ENCODE results near the gene GALNT2. TPM values are rescaled to one million over a fixed set of nuclear protein-coding genes. Genes with fewer than 3 reads are reported as not detected.

GALNT2 gene
- total RNA-seq, 1 donor, result 17.2 TPM

DNA sequence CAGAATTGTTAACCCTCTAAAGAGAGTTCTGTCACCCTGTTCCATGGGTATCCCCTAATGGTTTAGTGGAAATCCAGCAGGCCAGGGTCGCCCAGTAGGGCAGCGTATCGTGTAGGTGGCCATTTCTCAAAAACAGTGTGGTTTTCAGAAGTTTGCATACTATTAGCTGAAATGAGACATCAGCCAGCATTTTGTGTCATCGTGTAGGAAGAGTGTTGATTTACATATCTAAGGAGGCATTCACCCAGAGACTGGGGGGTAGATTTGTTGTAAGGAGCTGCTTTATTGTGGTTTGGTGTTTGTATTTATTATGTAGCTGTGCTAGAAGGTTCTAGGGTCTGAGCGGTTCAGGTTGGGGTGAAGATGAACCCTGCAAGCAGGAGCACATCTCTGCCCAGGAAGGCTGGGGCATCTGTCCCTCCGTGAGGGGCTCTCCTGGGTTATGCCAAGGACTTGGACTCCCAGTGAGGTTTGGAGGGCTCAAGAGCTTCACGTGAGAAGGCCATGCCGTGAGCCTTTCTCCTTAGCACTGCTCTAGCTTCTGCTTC lies 184.7 kb downstream of the GALNT2 start:
- Histone ChIP-seq H3K9me3 (ENCODE audit: low read depth, low read length) (no peaks in the 10 kb centered on the region), H3K4me1 (ENCODE audit: insufficient read depth, low read length) (no peaks in the 10 kb centered on the region), H3K27me3 (ENCODE audit: insufficient read depth, low read length) (no peaks in the 10 kb centered on the region), H3K4me3 (ENCODE audit: low read length) (no peak overlapping the region)

DNA sequence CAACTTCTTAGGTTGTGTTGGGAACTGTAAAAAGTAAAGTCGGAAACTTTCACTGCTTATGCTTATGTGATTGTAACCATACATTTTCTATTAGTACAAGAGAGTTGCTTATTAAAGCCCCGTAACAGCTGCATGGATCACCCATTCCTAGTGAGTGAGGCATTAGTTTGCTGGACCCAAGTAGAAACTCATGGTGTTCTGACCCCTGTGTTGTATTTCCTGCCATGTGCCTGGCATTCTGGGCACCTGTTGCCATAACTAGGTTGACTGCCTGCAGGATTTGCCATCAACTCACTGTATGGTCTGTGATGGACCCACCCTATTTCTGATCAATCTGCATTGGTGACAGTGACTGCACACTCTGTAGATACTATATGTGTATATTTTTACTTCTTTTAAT lies 186.1 kb downstream of the GALNT2 start:
- Histone ChIP-seq H3K4me3 (ENCODE audit: low read length) (no peak overlapping the region), H3K27me3 (ENCODE audit: insufficient read depth, low read length) (no peaks in the 10 kb centered on the region)

DNA sequence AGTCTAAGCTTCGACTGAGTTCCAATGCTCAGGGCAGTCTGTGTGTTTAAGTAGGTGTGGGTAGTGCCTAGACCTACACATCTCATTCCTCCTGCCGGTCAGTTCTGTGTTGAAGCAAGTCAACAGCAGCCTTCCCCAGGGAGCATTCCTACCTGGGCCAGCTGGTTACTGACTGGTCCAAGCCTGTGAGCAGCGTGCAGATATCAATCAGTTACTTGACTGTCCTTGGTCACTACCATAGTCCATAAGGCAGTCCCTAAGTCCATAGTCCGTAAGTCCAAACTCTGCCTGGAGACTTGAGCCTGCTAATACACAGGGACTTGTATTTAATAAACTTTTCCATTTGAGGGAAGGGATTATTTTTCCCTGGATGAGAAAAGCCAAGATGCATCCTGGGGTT lies 187.2 kb downstream of the GALNT2 start:
- Histone ChIP-seq H3K4me1 (ENCODE audit: insufficient read depth, low read length) (no peaks in the 10 kb centered on the region), H3K4me3 (ENCODE audit: low read length) (no peak overlapping the region), H3K27me3 (ENCODE audit: insufficient read depth, low read length) (no peaks in the 10 kb centered on the region), H3K9me3 (ENCODE audit: low read depth, low read length) (no peaks in the 10 kb centered on the region)

More for the DNA sequence above, 186.1 kb downstream of the GALNT2 start:
- Histone ChIP-seq H3K4me1 (ENCODE audit: insufficient read depth, low read length) (no peaks in the 10 kb centered on the region), H3K9me3 (ENCODE audit: low read depth, low read length) (no peaks in the 10 kb centered on the region)

DNA sequence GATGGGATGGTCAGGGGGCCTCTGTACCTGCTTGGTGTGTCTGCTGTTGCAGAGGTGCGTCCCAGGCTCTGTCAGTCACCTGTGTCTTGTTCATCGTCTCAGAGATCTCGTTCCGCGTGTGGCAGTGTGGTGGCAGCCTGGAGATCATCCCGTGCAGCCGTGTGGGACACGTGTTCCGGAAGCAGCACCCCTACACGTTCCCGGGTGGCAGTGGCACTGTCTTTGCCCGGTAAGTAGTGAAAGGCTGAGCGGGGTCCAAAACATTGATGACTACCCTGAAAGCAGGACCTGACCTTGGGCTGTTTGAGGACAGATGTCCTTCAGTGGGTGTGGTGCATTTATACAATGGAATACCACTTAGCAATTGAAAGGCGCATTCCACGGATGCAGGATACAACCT lies 188.1 kb downstream of the GALNT2 start:
- Histone ChIP-seq H3K27me3 (ENCODE audit: insufficient read depth, low read length) (no peaks in the 10 kb centered on the region), H3K9me3 (ENCODE audit: low read depth, low read length) (no peaks in the 10 kb centered on the region), H3K4me3 (ENCODE audit: low read length) (no peak overlapping the region), H3K4me1 (ENCODE audit: insufficient read depth, low read length) (no peaks in the 10 kb centered on the region)

DNA sequence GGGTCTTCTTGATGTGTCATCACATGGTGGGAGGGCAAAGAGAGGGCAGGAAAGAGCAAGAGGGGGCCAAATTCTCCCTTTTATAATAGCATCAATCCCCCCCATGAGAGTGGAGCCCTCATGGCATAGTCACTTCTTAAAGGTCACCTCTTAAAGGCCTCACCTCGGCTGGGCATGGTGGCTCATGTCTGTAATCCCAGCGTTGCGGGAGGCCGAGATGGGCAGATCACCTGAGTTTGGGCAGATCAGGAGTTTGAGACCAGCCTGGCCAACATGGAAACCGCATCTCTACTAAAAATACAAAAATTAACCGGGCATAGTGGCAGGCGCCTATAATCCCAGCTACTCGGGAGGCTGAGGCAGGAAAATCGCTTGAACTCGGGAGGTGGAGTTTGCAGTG lies 189.0 kb downstream of the GALNT2 start:
- H3K27me3 ChIP-seq (ENCODE audit: insufficient read depth, low read length), result no peaks in the 10 kb centered on the region
- H3K9me3 ChIP-seq (ENCODE audit: low read depth, low read length), result no peaks in the 10 kb centered on the region
- H3K4me1 ChIP-seq (ENCODE audit: insufficient read depth, low read length), result no peaks in the 10 kb centered on the region
- H3K4me3 ChIP-seq (ENCODE audit: low read length), result no peak overlapping the region

DNA sequence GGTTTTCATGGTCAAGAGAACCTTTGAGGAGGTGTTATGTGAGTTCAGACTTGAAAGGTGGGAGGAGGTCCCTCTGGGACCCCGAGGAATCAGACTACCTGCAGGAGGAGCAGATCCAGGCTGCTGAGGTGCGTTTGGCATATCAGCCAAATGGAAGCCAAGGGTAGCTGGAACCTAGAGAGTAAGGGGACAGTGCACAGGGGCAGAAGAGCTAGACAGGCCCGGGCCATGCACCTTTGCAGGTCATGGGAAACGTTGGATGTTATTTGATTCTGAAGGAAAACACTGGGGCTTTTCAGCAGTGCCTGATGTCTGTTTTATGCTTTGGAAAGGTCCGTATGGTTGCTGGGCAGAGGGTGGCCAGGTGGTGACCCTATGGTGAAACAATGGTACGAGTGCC lies 189.9 kb downstream of the GALNT2 start:
- Histone ChIP-seq H3K4me1 (ENCODE audit: insufficient read depth, low read length) (no peaks in the 10 kb centered on the region), H3K27me3 (ENCODE audit: insufficient read depth, low read length) (no peaks in the 10 kb centered on the region), H3K4me3 (ENCODE audit: low read length) (no peak overlapping the region), H3K9me3 (ENCODE audit: low read depth, low read length) (no peaks in the 10 kb centered on the region)

DNA sequence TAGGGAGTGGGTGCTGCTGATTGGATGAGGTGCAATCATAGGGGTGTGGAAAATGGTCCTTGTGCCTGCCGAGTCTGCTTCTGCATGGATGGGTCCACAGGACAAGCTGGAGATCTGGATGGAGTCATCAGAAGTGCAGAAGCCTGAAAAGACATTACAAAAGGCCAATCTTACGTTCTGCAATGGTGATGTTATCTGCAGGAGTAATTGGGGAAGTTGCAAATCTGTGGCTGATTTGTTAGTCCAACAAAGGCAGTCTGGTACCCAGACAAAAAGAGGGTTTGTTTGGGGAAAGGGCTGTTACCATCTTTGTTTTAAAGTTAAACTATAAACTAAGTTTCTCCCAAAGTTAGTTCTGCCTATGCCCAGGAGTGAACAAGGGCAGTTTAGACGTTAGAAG lies 192.6 kb downstream of the GALNT2 start:
- Histone ChIP-seq H3K9me3 (ENCODE audit: low read depth, low read length) (no peaks in the 10 kb centered on the region), H3K4me1 (ENCODE audit: insufficient read depth, low read length) (no peaks in the 10 kb centered on the region), H3K27me3 (ENCODE audit: insufficient read depth, low read length) (no peaks in the 10 kb centered on the region), H3K4me3 (ENCODE audit: low read length) (no peak overlapping the region)

DNA sequence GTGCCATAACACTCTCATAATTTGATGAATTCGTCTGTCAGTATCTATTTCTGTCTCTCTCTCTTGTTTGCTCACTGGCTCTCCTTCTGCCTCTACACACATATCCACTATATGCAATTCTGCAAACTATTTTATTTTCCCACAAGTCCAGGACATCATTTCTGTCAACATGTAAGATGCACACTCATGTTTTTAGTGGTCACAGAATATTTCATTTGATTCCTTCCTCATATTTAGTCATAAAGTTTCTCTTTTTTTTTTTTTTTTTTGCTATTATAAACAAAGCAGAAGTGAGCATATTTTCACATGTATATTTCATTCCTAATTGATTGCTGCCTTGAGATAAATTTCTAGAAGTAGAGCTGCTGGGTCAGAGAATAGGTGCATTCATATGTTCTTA lies 193.8 kb downstream of the GALNT2 start:
- no peaks in the 10 kb centered on the region for H3K9me3 ChIP-seq (ENCODE audit: low read depth, low read length)
- H3K4me3 ChIP-seq (ENCODE audit: low read length), result no peak overlapping the region
- H3K4me1 ChIP-seq (ENCODE audit: insufficient read depth, low read length), result no peaks in the 10 kb centered on the region
- H3K27me3 ChIP-seq (ENCODE audit: insufficient read depth, low read length), result no peaks in the 10 kb centered on the region

DNA sequence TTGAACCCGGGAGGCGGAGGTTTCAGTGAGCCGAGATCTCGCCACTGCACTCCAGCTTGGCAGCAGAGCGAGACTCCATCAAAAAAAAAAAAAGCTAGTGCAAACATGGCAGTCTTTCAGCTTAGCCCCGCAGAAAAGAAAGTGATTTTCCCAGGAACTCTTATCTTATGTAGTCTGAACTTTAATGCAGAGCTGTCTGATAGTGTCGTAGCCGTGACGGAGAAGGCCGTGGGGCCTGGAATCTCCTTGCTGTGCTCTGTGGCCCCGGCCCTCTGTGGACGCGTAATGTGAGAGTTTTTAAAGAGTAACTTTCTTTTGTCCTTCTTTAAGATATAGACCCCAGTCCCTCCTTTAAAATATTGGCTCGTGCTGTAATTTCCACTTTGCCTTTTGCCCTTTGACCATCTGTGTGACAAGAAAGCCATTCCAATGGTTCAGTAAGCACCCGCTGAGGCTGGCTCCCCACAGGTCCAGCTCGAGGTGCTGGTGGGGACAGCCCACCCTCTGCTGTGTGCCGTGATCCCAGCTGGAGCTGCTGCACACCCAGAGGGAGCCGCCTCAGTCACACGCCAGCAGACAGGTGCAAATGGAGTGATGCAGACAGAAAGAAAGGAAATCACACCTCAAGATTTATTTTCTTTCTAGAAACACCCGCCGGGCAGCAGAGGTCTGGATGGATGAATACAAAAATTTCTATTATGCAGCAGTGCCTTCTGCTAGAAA lies 195.1 kb downstream of the GALNT2 start:
- Histone ChIP-seq H3K4me1 (ENCODE audit: insufficient read depth, low read length) (no peaks in the 10 kb centered on the region), H3K9me3 (ENCODE audit: low read depth, low read length) (no peaks in the 10 kb centered on the region), H3K4me3 (ENCODE audit: low read length) (no peak overlapping the region), H3K27me3 (ENCODE audit: insufficient read depth, low read length) (no peaks in the 10 kb centered on the region)

DNA sequence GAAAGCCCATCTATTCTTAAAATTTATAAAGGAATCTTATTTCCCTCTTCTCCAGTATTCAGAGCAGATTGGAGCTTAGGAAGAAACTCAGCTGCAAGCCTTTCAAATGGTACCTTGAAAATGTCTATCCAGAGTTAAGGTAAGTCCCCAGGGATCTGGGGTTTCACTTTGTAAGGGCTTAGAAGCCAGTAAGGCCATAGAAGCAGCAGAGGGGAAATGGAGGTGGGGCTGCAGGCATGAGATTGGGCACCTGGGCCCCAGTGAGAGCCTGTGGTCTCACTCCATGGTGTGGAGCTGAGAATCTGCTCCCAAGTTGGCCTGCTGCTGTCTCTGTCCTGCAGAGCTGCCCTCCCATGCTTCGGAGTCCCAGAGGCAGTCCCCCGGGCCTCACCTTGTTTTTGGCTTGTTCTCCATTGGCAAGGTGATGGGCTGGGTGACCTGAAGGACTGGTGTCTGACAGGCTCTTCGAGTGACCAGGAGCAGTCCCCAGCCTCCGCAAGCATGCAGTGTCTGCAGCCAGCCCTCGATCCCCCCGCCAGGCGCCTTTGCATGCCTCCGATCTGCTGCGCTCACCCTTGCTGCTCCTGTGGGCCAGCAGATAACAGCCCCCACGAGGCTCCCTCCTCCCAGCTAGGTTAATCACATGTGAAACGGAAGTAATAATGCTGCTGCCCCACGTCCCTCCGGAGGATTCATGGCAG lies 196.0 kb downstream of the GALNT2 start:
- H3K4me3 ChIP-seq (ENCODE audit: low read length), result no peak overlapping the region
- no peaks in the 10 kb centered on the region for H3K9me3 ChIP-seq (ENCODE audit: low read depth, low read length)
- no peaks in the 10 kb centered on the region for H3K27me3 ChIP-seq (ENCODE audit: insufficient read depth, low read length)
- no peaks in the 10 kb centered on the region for H3K4me1 ChIP-seq (ENCODE audit: insufficient read depth, low read length)

DNA sequence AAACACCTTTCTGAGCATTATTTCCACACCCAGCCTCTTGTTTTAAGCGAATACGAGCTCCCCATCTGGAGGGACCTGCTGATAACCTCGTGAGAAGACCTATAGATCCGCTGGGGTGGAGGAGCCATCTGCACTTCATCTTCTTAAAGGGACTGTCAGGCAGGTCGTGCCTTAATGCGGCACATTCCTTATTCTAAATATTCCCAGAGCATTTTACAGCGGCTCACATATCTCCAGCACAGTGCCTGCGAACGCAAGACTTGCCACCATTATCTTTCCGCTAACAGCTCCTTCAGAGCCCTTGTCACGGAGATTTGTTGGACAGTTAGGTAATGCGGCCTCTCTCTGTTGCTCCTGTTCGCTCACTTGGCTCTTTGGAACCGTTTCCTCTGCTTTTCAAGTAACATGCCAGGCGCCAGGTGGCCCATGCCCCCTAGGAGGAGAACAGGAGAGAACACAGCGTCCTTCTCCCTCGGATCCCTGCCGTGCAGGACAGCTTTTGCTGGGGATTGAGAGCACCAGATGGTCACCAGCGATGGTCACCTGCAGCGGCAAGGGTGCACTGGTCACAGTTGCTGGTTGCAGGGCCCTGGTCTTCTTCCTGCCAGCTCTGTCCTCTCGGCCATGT lies 196.6 kb downstream of the GALNT2 start:
- Histone ChIP-seq H3K9me3 (ENCODE audit: low read depth, low read length) (no peaks in the 10 kb centered on the region), H3K27me3 (ENCODE audit: insufficient read depth, low read length) (no peaks in the 10 kb centered on the region), H3K4me1 (ENCODE audit: insufficient read depth, low read length) (no peaks in the 10 kb centered on the region), H3K4me3 (ENCODE audit: low read length) (no peak overlapping the region)

DNA sequence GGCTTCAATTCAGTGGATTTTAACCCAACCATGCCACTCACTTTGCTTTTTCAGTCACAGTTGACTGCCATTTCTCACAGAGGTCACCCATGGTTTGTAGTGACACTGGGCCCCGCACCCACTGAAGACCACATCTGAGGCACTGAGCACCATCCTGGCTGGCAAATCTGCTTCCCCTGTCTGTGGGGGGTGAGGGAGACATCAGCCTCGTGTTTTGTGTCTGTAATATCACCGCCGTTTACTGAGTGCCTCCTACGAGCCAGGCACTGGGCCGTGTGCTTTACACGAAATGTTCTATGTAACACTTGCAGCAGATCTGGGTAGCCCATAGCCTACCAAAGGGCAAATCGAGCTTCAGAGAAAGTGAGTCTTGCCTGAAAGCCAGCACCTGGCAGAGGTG lies 197.3 kb downstream of the GALNT2 start:
- Histone ChIP-seq H3K4me3 (ENCODE audit: low read length) (no peak overlapping the region), H3K9me3 (ENCODE audit: low read depth, low read length) (no peaks in the 10 kb centered on the region), H3K4me1 (ENCODE audit: insufficient read depth, low read length) (no peaks in the 10 kb centered on the region), H3K27me3 (ENCODE audit: insufficient read depth, low read length) (no peaks in the 10 kb centered on the region)

DNA sequence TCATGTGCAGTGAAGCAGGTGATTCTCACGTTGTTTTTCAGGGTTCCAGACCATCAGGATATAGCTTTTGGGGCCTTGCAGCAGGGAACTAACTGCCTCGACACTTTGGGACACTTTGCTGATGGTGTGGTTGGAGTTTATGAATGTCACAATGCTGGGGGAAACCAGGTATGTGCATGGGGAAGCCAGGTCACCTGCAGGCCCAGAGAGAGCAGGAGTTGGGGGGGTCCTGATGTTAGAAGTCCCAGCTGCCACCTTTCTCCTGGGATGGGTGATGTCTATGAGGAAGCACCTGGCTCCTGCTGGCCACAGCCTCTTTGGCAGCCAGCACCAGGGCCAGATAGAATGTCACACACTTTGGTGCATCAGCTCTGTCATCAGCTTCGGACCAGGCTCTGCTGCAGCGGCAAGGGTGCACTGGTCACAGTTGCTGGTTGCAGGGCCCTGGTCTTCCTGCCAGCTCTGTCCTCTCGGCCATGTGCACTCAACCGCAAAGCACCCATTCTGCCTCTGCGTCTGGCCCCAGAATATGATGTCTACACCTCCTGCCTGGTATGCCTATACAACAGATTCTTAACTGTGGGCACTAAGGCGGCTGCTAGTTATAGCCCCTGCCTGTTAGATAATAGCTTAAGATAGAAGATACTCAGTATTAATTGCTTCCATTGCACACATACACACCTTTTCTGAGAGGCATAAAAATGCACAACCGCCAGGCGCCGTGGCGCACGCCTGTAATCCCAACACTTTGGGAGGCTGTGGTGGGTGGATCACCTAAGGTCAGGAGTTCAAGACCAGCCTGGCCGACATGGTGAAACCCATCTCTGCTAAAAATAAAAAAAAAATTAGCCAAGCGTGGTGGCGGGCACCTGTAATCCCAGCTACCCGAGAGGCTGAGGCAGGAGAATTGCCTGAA lies 198.4 kb downstream of the GALNT2 start:
- H3K27me3 ChIP-seq (ENCODE audit: insufficient read depth, low read length), result no peaks in the 10 kb centered on the region
- H3K4me1 ChIP-seq (ENCODE audit: insufficient read depth, low read length), result peaks cover 11% of the 10 kb centered on the region
- H3K4me3 ChIP-seq (ENCODE audit: low read length), result no peak overlapping the region
- no peaks in the 10 kb centered on the region for H3K9me3 ChIP-seq (ENCODE audit: low read depth, low read length)

DNA sequence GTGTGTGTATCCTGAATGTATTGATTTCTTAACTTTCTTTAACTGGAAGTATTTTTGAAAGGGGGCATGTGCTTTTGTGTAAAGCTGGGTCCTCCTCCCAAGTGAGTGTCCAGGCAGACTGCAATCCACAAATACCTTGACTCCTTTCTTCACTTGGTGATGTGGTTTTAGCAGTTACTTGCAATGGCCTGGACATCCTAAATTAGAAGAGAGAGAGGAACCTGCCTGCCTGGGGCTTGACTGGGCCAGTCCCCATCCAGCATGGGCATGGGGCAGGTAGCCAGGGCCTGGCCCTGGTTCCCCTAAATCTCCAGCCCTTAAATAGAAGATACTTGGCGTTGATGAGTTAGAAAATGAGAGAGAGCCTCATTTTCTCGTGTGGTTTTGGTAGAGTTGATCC lies 199.4 kb downstream of the GALNT2 start:
- Histone ChIP-seq H3K27me3 (ENCODE audit: insufficient read depth, low read length) (no peaks in the 10 kb centered on the region), H3K4me3 (ENCODE audit: low read length) (no peak overlapping the region), H3K9me3 (ENCODE audit: low read depth, low read length) (no peaks in the 10 kb centered on the region), H3K4me1 (ENCODE audit: insufficient read depth, low read length) (peaks cover 18% of the 10 kb centered on the region)

Measured in mononuclear cell (primary cell).